DOHH2 (cell line): ENCODE results near the gene COG6.
A peak's percentile ranks its signal among the peaks of the same experiment; 100 is the strongest.

Source experiments
- H3F3A ChIP-seq: fragments of 200-600 bp; sonication (generic), shearing (Covaris generic); 2 replicates; pipeline ENCODE4 v1.6.0; 2016; ENCODE audit warnings: antibody characterized with exemption, mild to moderate bottlenecking; ENCODE audit not compliant: control insufficient read depth, insufficient read depth
- H3K27ac ChIP-seq: fragments of 200-600 bp; sonication (generic); 2 replicates; pipeline ENCODE4 v1.5.1; 2014; ENCODE audit warnings: low read depth, mild to moderate bottlenecking, low read length, moderate library complexity
- H3K27me3 ChIP-seq: fragments of 200-600 bp; sonication (generic); 2 replicates; pipeline ENCODE4 v1.6.1; 2014; ENCODE audit warnings: mild to moderate bottlenecking, low read length, mixed read lengths; ENCODE audit not compliant: control insufficient read depth
- H3K36me3 ChIP-seq: fragments of 200-600 bp; sonication (generic); 2 replicates; pipeline ENCODE4 v1.6.1; 2014; ENCODE audit warnings: mild to moderate bottlenecking, low read length, moderate library complexity, mixed read lengths; ENCODE audit not compliant: control insufficient read depth
- H3K4me1 ChIP-seq: fragments of 200-600 bp; sonication (generic); 2 replicates; pipeline ENCODE4 v1.6.1; 2014; ENCODE audit warnings: mild to moderate bottlenecking, low read length, mixed read lengths; ENCODE audit not compliant: control insufficient read depth
- H3K4me2 ChIP-seq: fragments of 200-600 bp; sonication (generic); 2 replicates; pipeline ENCODE4 v1.6.0; 2014; ENCODE audit warnings: mild to moderate bottlenecking, low read length, moderate library complexity
- H3K4me3 ChIP-seq: fragments of 200-600 bp; sonication (generic); 2 replicates; pipeline ENCODE4 v1.5.1; 2014; ENCODE audit warnings: mild to moderate bottlenecking, low read length, mixed read lengths
- H3K79me2 ChIP-seq: fragments of 200-600 bp; sonication (generic); 2 replicates; pipeline ENCODE4 v1.6.1; 2014; ENCODE audit warnings: mild to moderate bottlenecking, low read length, mixed read lengths; ENCODE audit not compliant: control insufficient read depth
- H3K9me2 ChIP-seq: fragments of 200-600 bp; sonication (generic); replicated peaks from 2 replicates; pipeline ENCODE4 v1.6.1; 2014; ENCODE audit warnings: mild to moderate bottlenecking, low read length, mixed read lengths; ENCODE audit not compliant: control insufficient read depth
- H3K9me3 ChIP-seq: fragments of 200-600 bp; sonication (generic); 2 replicates; pipeline ENCODE4 v1.6.1; 2014; ENCODE audit warnings: antibody characterized with exemption, low read length, mixed read lengths; ENCODE audit not compliant: control insufficient read depth, insufficient read depth
- H4K20me1 ChIP-seq: fragments of 200-600 bp; sonication (generic); 2 replicates; pipeline ENCODE4 v1.6.0; 2014; ENCODE audit warnings: low read depth, mild to moderate bottlenecking, antibody characterized with exemption, low read length, moderate library complexity; ENCODE audit not compliant: control insufficient read depth, insufficient read depth
- EZH2phosphoT487 ChIP-seq: fragments of 200-600 bp; sonication (generic); IDR thresholded peaks from 2 replicates; pipeline ENCODE4 v1.6.1; 2017; ENCODE audit warnings: borderline replicate concordance, mild to moderate bottlenecking, antibody characterized with exemption, low read length, moderate library complexity, mixed read lengths
- TF ChIP-seq, protein P1 (sequence below): fragments of 200-600 bp; sonication (generic); IDR thresholded peaks from one replicate; pipeline ENCODE4 v1.5.1; 2014; ENCODE audit warnings: antibody characterized with exemption, mild to moderate bottlenecking, low read depth, low read length; ENCODE audit not compliant: poor library complexity, severe bottlenecking

Gene COG6

DNA sequence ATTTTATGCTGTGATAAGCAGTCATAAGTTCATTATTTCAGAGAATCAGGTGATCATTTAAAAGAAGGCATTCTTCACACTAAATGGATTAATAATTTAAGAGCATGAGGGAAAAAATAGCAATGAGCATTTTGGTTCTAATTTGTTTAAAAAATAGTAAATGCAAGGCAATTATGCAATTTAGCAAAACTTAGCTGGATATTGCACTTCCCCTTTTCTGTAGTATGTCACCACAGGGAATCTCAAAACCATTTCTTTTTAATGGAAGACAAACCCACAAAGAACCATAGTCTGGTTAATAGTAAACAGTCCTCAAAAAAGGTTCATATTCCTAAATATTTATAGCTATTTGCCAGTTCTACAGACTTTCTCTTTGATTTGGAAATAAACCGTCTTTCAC lies 30.2 kb downstream of the COG6 start:
- Histone ChIP-seq H3K9me3 (no peaks in the 10 kb centered on the region), H3K4me2 (0 out of 2 replicates have a peak overlapping the region, but pooled peaks have one; percentile 11), H3F3A (no peaks in the 10 kb centered on the region), H3K9me2 (no peaks in the 10 kb centered on the region), H3K4me3 (no peak overlapping the region), H3K79me2 (no peaks in the 10 kb centered on the region), H4K20me1 (no peaks in the 10 kb centered on the region), H3K27me3 (no peaks in the 10 kb centered on the region), H3K27ac (no peak overlapping the region), H3K36me3 (peaks cover 12% of the 10 kb centered on the region), H3K4me1 (peaks cover 21% of the 10 kb centered on the region)
- TF ChIP-seq, protein P1, sequence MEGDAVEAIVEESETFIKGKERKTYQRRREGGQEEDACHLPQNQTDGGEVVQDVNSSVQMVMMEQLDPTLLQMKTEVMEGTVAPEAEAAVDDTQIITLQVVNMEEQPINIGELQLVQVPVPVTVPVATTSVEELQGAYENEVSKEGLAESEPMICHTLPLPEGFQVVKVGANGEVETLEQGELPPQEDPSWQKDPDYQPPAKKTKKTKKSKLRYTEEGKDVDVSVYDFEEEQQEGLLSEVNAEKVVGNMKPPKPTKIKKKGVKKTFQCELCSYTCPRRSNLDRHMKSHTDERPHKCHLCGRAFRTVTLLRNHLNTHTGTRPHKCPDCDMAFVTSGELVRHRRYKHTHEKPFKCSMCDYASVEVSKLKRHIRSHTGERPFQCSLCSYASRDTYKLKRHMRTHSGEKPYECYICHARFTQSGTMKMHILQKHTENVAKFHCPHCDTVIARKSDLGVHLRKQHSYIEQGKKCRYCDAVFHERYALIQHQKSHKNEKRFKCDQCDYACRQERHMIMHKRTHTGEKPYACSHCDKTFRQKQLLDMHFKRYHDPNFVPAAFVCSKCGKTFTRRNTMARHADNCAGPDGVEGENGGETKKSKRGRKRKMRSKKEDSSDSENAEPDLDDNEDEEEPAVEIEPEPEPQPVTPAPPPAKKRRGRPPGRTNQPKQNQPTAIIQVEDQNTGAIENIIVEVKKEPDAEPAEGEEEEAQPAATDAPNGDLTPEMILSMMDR, result no peak
- no peak for TF ChIP-seq EZH2phosphoT487

DNA sequence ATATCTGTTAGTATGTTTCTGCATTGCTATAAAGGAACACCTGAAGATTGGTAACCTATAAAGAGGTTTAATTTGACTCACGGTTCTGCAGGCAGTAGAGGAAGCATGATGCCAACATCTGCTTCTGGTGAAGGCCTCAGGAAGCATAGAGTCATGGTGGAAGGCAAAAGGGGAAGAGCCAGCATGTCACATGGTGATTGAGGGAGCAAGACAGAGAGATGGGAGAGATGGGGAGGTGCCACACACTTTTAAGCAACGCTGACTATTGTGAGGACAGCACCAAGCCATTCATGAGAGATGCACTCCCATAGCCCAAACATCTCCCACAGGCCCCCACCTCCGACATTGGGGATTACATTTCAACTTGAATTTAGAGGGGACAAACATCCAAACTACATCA lies 32.8 kb downstream of the COG6 start:
- Histone ChIP-seq H3K27me3 (no peaks in the 10 kb centered on the region), H3K4me2 (no peak overlapping the region), H3K9me2 (no peaks in the 10 kb centered on the region), H3K4me1 (peaks cover 17% of the 10 kb centered on the region), H4K20me1 (no peaks in the 10 kb centered on the region), H3K9me3 (no peaks in the 10 kb centered on the region), H3K36me3 (peaks cover 10% of the 10 kb centered on the region; the same call in 1 of the 2 replicates), H3K4me3 (no peak overlapping the region), H3K27ac (no peak overlapping the region), H3K79me2 (no peaks in the 10 kb centered on the region), H3F3A (no peaks in the 10 kb centered on the region)
- TF ChIP-seq, protein P1, result no peak
- TF ChIP-seq EZH2phosphoT487, result no peak

DNA sequence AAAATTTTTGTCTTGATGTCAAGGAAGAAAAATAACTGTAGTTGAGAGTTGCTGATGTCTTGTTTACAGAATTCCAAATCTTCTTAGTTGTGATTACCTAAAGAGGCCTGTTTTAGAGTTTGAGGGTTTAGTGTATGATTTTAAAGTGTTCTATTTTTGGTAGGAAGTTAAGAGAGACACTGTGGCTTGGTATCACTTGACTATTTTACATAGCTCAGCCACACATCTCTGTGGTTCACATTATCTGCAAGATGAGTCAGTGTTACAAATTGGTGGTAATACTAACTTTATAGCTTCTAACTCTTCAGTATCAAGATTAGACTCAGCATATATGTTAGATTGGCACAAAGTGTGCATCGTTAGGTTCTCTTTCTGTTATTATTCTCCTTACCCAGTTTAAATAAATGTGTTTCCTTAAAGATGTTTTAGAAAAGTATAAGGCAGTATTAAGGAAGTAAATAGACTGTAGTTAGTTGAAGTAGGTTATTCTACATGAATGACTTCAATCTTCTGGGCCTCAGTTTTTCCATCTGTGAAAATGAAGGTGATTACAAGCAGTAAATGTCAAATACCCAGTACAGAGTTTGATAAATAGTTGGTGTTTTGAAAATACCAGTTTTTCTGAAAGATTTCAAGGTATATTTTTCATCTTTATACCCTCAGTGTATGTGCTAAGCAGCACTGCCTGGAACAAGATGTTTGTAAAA lies 33.4 kb downstream of the COG6 start:
- no peaks in the 10 kb centered on the region for H3K79me2 ChIP-seq
- no peak overlapping the region for H3K27ac ChIP-seq
- H3K9me3 ChIP-seq, result no peaks in the 10 kb centered on the region
- no peaks in the 10 kb centered on the region for H3K9me2 ChIP-seq
- H3F3A ChIP-seq, result no peaks in the 10 kb centered on the region
- no peak for TF ChIP-seq EZH2phosphoT487
- TF ChIP-seq, protein P1, result no peak
- H4K20me1 ChIP-seq, result no peaks in the 10 kb centered on the region
- no peak overlapping the region for H3K4me2 ChIP-seq
- H3K27me3 ChIP-seq, result no peaks in the 10 kb centered on the region
- no peak overlapping the region for H3K4me3 ChIP-seq
- H3K4me1 ChIP-seq, result peaks cover 17% of the 10 kb centered on the region
- H3K36me3 ChIP-seq, result peaks cover 10% of the 10 kb centered on the region; the same call in 1 of the 2 replicates
